NCI-H128 (cell line): ENCODE measurements around the gene SLMAP.

ENCODE experiments used
- DNase-seq: peaks from one replicate; lab custom pipeline; 2025; ENCODE audit not compliant: unreplicated experiment; lab: John Stamatoyannopoulos, UW

SLMAP gene

DNA sequence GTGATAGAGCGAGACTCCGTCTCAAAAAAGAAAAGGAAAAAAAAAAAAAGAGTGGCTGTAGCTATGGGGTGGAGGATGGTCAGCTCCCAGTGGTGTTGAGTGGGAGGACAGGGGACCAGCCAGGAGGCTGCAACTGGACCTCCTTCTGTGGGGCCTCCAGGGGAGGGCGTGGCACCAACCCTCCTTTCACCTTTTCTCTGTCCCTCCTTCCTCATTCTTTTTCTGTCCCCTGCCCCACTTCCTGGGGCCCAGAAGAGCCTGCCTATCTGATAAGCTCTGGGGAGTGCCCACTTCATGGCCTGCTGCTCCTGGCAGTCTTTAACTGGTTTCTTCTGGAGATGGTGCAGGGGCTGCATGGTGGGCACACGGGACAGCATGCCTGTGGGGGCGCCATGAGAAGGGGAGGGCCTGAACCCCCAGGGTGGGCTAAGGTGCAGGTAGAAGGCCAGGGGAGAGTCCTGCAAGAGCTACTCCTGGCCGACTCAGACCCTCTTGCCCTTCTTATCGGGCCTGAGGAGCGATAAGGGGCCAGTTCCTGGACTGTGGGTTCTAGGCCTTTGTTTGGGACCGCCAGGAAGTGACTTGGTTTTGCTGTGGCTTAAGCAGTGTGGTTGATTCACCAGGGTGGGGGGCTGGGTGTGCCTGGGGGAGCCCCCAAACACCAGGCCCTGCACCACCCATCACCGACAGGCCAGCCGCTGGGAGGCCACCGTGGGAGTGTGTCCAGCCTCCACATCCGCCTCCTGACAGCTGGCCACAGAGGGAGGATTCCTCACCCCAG lies 202.7 kb downstream of the SLMAP start:
- no peak for DNase-seq

DNA sequence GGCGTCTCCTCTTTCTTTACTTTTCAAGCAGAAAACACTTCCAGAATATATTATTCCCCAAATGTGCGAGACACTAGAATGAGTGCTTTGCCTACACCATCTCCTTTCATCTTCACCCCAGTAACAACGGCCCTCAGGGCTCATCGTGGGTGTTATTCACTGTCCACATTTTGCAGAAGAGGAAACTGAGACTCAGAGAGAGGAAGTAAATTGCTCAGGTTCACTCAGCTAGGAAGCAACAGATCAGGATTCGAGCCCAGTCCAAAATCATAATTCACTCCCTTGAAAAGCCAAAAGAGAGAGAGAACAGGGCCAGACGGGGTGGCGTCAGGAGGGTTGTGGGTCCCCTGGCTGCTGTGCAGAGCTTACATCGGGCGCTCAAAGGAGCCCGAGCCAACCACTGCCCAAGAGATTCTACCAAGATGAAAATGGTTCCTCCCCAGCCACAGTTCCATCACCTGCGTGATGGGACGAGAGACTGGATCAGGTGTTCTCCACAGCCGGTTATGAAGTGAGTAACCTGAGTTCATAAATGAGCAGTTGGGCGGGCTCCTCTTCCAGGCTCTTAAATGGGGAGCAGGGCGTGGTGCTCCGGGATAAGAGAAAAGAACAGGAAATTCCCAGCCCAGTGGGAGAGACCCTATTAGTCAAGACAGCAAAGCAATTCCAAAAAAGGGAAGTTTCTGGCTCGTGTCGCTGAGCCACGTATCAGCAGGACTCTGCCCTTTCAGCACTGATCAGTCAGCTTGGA lies 203.5 kb downstream of the SLMAP start:
- DNase-seq, result no peak

GRCh38 chr3:57960174-57960505 lies 204.0 kb downstream of the SLMAP start:
- no peak for DNase-seq

DNA sequence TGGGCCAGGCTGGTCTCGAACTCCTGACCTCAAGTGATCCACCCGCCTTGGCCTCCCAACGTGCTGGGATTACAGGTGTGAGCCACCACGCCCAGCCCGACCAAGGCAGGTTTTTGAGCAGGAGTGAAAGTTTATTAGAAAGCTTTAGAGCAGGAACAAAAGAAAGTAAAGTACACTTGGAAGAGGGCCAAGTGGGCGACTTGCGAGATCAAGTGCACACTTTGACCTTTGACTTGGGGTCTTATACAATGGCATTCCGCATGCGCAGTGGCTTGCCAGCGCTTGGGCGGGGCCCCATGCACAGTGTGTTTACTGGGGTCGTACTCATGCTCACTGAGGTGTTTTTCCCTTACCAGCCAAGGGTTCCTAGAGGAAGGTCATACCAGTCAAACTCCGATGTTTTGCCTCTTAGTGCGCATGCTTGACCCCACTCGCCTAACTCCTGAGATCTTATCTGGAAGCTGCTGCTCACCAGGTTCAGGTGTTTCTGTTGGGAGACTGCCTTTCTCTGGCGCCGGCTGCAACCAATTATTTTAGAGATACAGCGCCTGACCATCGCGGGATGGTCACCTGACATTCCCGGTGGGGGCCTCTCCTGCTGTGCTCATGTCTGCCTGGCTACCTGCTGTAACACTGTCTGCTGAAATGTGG lies 205.2 kb downstream of the SLMAP start:
- no peak for DNase-seq

- DNase-seq, result no peak
Observed at GRCh38 chr3:57961828-57962447, 205.8 kb downstream of the SLMAP start.

- DNase-seq, result no peak
Observed at GRCh38 chr3:57962448-57962834, 206.3 kb downstream of the SLMAP start.

GRCh38 chr3:57963811-57964346 lies 207.8 kb downstream of the SLMAP start:
- DNase-seq, result no peak

DNA sequence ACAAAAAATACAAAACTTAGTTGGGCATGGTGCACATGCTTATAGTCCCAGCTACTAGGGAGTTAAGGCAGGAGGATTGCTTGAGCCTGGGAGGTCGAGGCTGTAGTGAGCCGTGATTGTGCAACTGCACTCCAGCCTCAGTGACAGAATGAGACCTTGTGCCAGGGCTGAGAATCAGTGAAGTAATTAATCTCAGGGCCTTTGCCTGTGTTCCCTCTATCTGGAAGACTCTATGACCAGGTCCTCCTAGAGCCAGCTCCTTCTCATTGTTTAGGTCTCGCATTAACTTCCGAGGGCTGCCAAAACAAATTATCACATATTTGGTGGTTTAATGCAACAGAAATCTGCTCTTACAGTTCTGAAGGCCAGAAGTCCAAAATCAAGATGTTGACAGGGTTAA lies 210.7 kb downstream of the SLMAP start:
- no peak for DNase-seq

DNA sequence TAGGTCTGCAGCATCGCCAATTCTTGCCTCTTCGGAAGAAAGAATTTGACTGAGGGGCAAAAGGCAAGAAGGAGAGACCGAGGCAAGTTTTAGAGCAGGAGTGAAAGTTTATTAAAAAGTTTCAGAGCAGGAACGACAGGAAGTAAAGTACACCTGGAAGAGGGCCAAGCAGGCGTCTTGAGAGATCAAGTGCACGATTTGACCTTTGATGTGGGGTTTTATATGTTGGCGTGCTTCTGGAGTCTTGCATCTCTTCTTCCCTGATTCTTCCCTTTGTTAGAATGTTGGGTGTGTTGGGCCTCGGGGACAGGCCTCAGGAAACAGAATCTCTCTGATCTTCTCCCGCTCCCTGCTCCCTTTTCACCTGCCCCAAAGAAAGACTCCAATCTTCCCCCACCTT lies 211.5 kb downstream of the SLMAP start:
- no peak for DNase-seq

DNA sequence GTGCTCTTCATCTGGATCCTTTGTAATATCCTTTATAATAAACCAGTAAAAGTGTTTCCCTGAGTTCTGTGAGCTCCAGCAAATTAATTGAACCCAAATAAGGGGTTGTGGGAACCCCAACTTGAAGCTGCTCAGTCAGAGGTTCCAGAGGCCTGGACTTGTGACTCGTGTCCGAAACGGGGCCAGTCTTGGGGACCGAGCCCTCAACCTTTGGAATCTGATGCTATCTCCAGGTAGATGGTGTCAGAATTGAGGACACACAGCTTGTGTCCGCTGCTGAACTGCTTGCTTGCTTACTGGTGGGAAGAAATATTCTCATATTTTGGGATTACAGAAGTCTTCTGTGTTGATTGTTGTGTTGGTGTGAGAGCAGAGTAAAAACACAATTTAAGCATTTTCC lies 212.4 kb downstream of the SLMAP start:
- DNase-seq, result no peak

- DNase-seq, result no peak
Observed at GRCh38 chr3:57971975-57972374, 215.9 kb downstream of the SLMAP start.

DNA sequence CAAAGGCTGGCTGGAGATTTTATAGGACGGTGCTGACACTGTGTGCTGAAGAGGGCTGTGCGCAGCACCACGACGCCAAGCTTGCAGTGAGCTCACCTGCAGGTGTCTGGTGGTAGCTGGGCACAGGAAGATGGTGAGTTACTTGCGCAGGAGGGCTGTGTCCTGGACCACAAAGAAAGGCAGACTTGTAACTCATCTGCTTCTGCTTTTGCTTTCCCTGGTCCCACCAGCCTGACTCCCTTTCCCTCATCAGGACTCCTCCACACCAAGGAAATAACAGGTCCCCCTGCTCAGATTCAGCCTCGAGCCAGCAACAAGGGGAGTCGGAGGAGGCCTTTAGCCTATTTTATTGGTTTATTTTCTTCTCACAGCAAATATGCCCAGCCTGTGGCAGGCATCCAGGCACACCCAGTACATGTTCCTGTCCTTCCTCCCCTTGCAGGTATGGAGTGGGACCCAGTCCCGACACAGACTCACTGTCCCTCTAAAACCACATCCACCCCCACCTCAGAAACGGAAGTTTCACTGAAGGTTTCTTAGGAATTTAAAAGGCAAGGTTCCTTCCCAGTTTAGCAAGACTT lies 216.5 kb downstream of the SLMAP start:
- no peak for DNase-seq

GRCh38 chr3:57973715-57974477 lies 217.8 kb downstream of the SLMAP start:
- no peak for DNase-seq

DNA sequence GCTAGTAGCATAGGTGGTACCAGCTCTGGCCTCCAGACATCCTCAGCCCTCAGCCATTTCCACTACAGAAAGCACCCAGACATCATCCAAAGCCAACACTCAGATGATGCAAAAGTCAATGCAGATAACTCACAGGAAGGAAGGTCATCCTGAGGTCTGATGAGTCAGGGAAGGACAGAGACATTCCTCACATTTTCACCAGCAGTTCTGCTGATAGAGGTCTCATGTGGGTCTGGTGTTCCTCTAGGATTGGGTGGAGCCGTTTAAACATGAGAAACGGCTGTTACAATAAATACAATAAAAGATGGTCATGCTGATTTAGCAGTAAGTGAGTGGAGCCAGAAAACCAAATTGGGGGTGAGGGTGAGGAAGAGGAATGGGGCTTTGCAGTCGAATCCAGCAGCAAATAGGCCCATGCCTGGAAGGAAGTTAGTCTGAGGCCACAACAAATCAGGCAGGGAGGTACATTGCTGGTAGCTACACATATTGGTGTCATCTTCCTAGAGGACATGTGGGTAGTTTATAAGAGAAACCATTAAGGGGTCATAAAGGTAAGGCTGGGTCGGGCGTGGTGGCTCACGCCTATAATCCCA lies 218.8 kb downstream of the SLMAP start:
- no peak for DNase-seq

- DNase-seq, result no peak
Observed at GRCh38 chr3:57977818-57978235, 221.7 kb downstream of the SLMAP start.

DNA sequence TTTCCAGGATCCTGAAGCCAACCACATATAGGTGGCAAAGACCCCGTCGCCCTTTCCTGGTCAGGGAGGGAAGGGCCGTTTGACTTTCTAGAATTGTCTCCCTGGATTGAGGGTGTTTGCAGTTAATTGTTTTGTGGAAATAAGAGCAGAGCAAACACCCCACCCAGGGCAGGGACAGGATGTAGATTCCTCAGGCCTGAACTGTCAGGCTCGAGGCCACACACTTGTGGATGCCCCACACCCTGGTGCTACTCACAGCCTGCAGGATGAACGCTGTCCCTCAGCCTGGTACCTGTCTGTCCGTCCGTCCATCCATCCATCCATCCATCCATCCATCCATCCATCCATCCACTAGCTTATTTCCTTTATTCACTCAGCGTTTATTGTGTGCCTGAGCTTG lies 222.2 kb downstream of the SLMAP start:
- DNase-seq, result no peak
